ENCODE measurements around the gene FAM107B. TPM values are rescaled to one million over a fixed set of nuclear protein-coding genes. Genes with fewer than 3 reads are reported as not detected.

Gene FAM107B
- total RNA-seq, 1 donor from 2014 or later, result 43.0 TPM

DNA sequence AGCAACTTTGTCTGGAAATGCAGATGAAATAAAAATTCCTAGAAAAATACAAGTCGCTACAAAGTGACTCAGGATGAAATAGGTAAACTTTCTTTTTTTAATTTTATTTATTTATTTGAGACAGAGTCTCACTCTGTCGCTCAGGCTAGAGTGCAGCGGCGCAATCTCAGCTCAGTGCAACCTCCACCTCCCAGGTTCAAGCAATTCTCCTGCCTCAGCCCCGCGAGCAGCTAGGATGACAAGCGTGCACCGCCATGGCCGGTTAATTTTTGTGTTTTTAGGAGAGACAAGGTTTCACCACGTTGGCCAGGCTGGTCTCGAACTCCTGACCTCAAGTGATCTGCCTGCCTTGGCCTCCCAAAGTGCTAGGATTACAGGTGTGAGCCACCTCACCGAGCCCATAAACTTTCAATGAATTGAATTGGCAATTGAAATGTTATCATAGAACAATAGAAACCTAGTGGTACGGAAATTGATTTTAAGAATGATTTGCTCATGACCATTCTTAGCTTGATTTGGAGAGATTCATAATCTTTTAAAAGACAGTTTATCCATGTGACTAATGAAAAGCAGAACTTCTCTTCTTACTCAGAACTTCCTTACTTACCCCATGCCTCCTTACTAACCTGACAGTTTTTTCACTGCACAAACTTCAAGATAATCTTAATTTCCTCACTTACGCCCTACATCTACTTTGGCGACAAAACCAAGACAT is 161.7 kb downstream of the FAM107B start:
- no peaks in the 10 kb centered on the region for H3K27me3 ChIP-seq
- no peak overlapping the region for H3K9ac ChIP-seq
- no peak for DNase-seq (ENCODE audit: low spot score)
- H2AFZ ChIP-seq (replicated peaks), result no peak overlapping the region
- no peaks in the 10 kb centered on the region for H4K20me1 ChIP-seq (ENCODE audit: low read depth)
- no peaks in the 10 kb centered on the region for H3K36me3 ChIP-seq
- no peaks in the 10 kb centered on the region for H3K36me3 Mint-ChIP-seq
- no peaks in the 10 kb centered on the region for H3K9me3 Mint-ChIP-seq
- no peak overlapping the region for H3K27ac Mint-ChIP-seq
- H3K4me1 ChIP-seq, result peaks cover 11% of the 10 kb centered on the region
- no peak overlapping the region for H3K4me2 ChIP-seq
- no peaks in the 10 kb centered on the region for H3F3A ChIP-seq (ENCODE audit: low read depth)
- H3K4me3 ChIP-seq, result no peak overlapping the region
- H3K9me3 ChIP-seq (ENCODE audit: low read depth), result no peaks in the 10 kb centered on the region
- H3K4me3 Mint-ChIP-seq, result no peak overlapping the region
- H3K27me3 Mint-ChIP-seq (ENCODE audit: insufficient read depth, low read depth), result no peaks in the 10 kb centered on the region
- H3K27ac ChIP-seq, result no peak overlapping the region
- TF ChIP-seq EZH2 (IDR thresholded peaks at IDR 0.05), result no peak
- TF ChIP-seq, protein P1, sequence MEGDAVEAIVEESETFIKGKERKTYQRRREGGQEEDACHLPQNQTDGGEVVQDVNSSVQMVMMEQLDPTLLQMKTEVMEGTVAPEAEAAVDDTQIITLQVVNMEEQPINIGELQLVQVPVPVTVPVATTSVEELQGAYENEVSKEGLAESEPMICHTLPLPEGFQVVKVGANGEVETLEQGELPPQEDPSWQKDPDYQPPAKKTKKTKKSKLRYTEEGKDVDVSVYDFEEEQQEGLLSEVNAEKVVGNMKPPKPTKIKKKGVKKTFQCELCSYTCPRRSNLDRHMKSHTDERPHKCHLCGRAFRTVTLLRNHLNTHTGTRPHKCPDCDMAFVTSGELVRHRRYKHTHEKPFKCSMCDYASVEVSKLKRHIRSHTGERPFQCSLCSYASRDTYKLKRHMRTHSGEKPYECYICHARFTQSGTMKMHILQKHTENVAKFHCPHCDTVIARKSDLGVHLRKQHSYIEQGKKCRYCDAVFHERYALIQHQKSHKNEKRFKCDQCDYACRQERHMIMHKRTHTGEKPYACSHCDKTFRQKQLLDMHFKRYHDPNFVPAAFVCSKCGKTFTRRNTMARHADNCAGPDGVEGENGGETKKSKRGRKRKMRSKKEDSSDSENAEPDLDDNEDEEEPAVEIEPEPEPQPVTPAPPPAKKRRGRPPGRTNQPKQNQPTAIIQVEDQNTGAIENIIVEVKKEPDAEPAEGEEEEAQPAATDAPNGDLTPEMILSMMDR (IDR thresholded peaks at IDR 0.05), result no peak
- peaks cover 14% of the 10 kb centered on the region for H3K4me1 Mint-ChIP-seq
- no peaks in the 10 kb centered on the region for H3K79me2 ChIP-seq (ENCODE audit: low read depth)

DNA sequence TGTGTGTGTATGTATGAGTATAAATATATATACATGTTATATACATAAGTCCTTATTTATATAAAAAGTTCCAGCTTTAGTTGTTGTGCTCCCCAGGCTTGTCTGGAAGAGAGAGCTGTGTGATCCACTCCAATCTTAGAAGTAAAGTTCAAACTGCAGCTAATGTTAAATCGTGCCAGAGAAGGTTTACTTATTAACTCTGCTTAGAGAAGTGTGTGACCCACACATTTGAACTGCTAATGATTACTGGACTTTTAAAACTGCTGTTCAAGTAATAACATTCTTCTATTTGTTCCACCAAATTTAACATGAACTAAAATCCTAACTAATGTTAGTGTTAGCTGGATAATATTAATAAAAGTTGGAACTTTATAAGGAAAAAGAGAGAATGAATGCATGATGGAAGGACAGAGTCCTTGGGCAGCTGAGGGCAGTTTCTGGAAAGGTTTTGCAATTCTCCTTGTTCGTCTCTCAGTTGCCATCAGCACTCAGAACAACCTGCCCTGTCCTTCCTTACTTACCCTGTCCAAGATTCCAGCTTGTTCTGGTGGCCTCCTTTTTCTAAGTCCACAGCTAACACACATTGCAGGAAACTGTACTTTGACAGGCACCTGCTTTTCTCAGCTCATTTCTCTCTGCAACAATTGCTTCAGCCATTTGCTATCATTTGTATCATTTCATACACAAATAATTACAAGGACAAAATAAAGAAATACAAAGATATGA is 162.6 kb downstream of the FAM107B start:
- no peaks in the 10 kb centered on the region for H3K9me3 Mint-ChIP-seq
- no peaks in the 10 kb centered on the region for H3K27me3 ChIP-seq
- no peak for DNase-seq (ENCODE audit: low spot score)
- no peak overlapping the region for H2AFZ ChIP-seq (replicated peaks)
- TF ChIP-seq EZH2 (IDR thresholded peaks at IDR 0.05) (no peak), EZH2phosphoT487 (IDR thresholded peaks at IDR 0.05) (no peak)
- TF ChIP-seq, protein P1 (IDR thresholded peaks at IDR 0.05), result no peak
- H3K4me2 ChIP-seq, result no peak overlapping the region
- no peaks in the 10 kb centered on the region for H3K79me2 ChIP-seq (ENCODE audit: low read depth)
- no peak overlapping the region for H3K4me3 ChIP-seq
- H3K4me3 Mint-ChIP-seq, result no peak overlapping the region
- peaks cover 10% of the 10 kb centered on the region for H3K4me1 Mint-ChIP-seq
- H3K36me3 Mint-ChIP-seq, result no peaks in the 10 kb centered on the region
- no peak overlapping the region for H3K27ac Mint-ChIP-seq
- H3K27ac ChIP-seq, result no peak overlapping the region
- H3K4me1 ChIP-seq, result peaks cover 10% of the 10 kb centered on the region
- no peaks in the 10 kb centered on the region for H3K9me3 ChIP-seq (ENCODE audit: low read depth)
- H3K27me3 Mint-ChIP-seq (ENCODE audit: insufficient read depth, low read depth), result peaks cover 3% of the 10 kb centered on the region
- H4K20me1 ChIP-seq (ENCODE audit: low read depth), result no peaks in the 10 kb centered on the region
- no peak overlapping the region for H3K9ac ChIP-seq
- H3F3A ChIP-seq (ENCODE audit: low read depth), result no peaks in the 10 kb centered on the region
- H3K36me3 ChIP-seq, result no peaks in the 10 kb centered on the region

DNA sequence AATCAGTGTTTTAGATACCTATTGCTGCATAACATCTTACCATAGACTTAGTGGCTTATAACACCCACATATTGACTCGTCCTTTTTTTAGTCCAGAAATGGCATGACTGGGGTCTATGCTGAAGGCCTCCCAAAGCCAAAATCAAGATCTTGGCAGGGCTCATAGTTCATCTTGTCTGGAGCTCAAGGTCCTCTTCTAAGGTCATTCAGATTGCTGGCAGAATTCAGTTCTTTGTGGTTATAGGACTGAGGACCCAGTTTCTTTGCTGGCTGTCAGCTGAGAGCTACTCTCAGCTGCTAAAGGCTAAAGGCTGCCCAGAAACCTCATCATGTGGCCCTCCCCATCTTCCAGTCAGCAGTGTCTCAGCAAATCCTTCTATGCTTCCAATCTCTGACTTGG is 165.5 kb downstream of the FAM107B start:
- no peaks in the 10 kb centered on the region for H3K36me3 ChIP-seq
- H3K4me3 Mint-ChIP-seq, result no peak overlapping the region
- no peaks in the 10 kb centered on the region for H3K9me3 Mint-ChIP-seq
- no peaks in the 10 kb centered on the region for H3K9me3 ChIP-seq (ENCODE audit: low read depth)
- H3K27ac ChIP-seq, result no peak overlapping the region
- H3K4me3 ChIP-seq, result no peak overlapping the region
- no peak for TF ChIP-seq EZH2 (IDR thresholded peaks at IDR 0.05)
- TF ChIP-seq EZH2phosphoT487 (IDR thresholded peaks at IDR 0.05), result no peak
- TF ChIP-seq, protein P1 (IDR thresholded peaks at IDR 0.05), result no peak
- H3K4me1 Mint-ChIP-seq, result peaks cover 11% of the 10 kb centered on the region
- no peaks in the 10 kb centered on the region for H3K79me2 ChIP-seq (ENCODE audit: low read depth)
- no peak overlapping the region for H2AFZ ChIP-seq (replicated peaks)
- H3F3A ChIP-seq (ENCODE audit: low read depth), result peaks cover 15% of the 10 kb centered on the region
- no peaks in the 10 kb centered on the region for H4K20me1 ChIP-seq (ENCODE audit: low read depth)
- peaks cover 9% of the 10 kb centered on the region for H3K27me3 ChIP-seq
- H3K4me2 ChIP-seq, result no peak overlapping the region
- no peak overlapping the region for H3K27ac Mint-ChIP-seq
- peaks cover 7% of the 10 kb centered on the region for H3K4me1 ChIP-seq
- DNase-seq (ENCODE audit: low spot score), result no peak
- H3K36me3 Mint-ChIP-seq, result no peaks in the 10 kb centered on the region
- no peak overlapping the region for H3K9ac ChIP-seq
- peaks cover 9% of the 10 kb centered on the region for H3K27me3 Mint-ChIP-seq (ENCODE audit: insufficient read depth, low read depth)

Data from neural progenitor cell (in vitro differentiated cells).